Fibroblast of lung (primary cell): ENCODE measurements around the gene FKBP3. TPM values are rescaled to one million over a fixed set of nuclear protein-coding genes. Genes with fewer than 3 reads are reported as not detected.

Experiments used
- DNase-seq, 2 donors: peaks; one replicate each; pipeline versions ENCODE4 v3.0.0 to v3.0.0-alpha.2; 2010; ENCODE audit warnings: low read depth in 2 of 2
- H2AFZ ChIP-seq: 2 replicates; pipeline ENCODE4 v1.5.1; 2012; ENCODE audit warnings: low read length, control low read depth, inconsistent platforms
- H3K27ac ChIP-seq: 2 replicates; pipeline ENCODE4 v1.5.1; 2011; ENCODE audit warnings: low read length, control low read depth; ENCODE audit not compliant: insufficient read depth
- H3K27me3 ChIP-seq: 2 replicates; pipeline ENCODE4 v1.5.1; 2011; ENCODE audit warnings: mild to moderate bottlenecking, low read length; ENCODE audit not compliant: control insufficient read depth, insufficient read depth
- H3K36me3 ChIP-seq: 2 replicates; pipeline ENCODE4 v1.5.1; 2011; ENCODE audit warnings: low read length; ENCODE audit not compliant: control insufficient read depth, insufficient read depth
- H3K4me1 ChIP-seq: 2 replicates; pipeline ENCODE4 v1.5.1; 2011; ENCODE audit warnings: low read length; ENCODE audit not compliant: control insufficient read depth, insufficient read depth; ENCODE audit errors: extremely low read depth
- H3K4me2 ChIP-seq: 2 replicates; pipeline ENCODE4 v1.5.1; 2011; ENCODE audit warnings: low read length, control low read depth; ENCODE audit not compliant: insufficient read depth; ENCODE audit errors: extremely low read depth
- H3K4me3 ChIP-seq, 4 experiments: fragments of 200-600 bp in 1 of 4; sonication (generic) in 1 of 4; replicated peaks in 1 of 4; 2 replicates each; pipeline ENCODE4 v1.5.1; 2011 to 2016; ENCODE audit warnings: low read length in 4 of 4, low read depth in 3 of 4, mild to moderate bottlenecking in 3 of 4, control low read depth in 2 of 4, inconsistent platforms in 1 of 4, mixed read lengths in 1 of 4; ENCODE audit not compliant: insufficient read depth in 1 of 4; ENCODE audit errors: control extremely low read depth in 1 of 4
- H3K79me2 ChIP-seq: 2 replicates; pipeline ENCODE4 v1.5.1; 2012; ENCODE audit warnings: mild to moderate bottlenecking, low read length, inconsistent platforms; ENCODE audit not compliant: control insufficient read depth, insufficient read depth
- H3K9ac ChIP-seq: 2 replicates; pipeline ENCODE4 v1.5.1; 2011; ENCODE audit warnings: mild to moderate bottlenecking, low read length, control low read depth; ENCODE audit not compliant: insufficient read depth
- H3K9me3 ChIP-seq: 2 replicates; pipeline ENCODE4 v1.5.1; 2012; ENCODE audit warnings: low read depth, low read length; ENCODE audit not compliant: control insufficient read depth, insufficient read depth
- H4K20me1 ChIP-seq: 2 replicates; pipeline ENCODE4 v1.5.1; 2011; ENCODE audit warnings: low read length; ENCODE audit not compliant: control insufficient read depth, insufficient read depth; ENCODE audit errors: extremely low read depth
- EZH2 ChIP-seq: IDR thresholded peaks from 2 replicates; pipeline ENCODE4 v1.5.1; 2012; ENCODE audit warnings: low read length, control low read depth, mild to moderate bottlenecking; ENCODE audit errors: missing control alignments
- polyA plus RNA-seq, 2 donors: library from polyadenylated mRNA; depleted of rRNA in 1 of 2; stranded (reverse) in 1 of 2; unstranded in 1 of 2; fragments of >200 nt; gene quantifications; 2 replicates each; pipeline ENCODE4 v1.2.1, GENCODE V29; 2011 to 2012; ENCODE audit warnings: missing spikeins in 1 of 2
- total RNA-seq: library from RNA; depleted of rRNA; stranded (reverse); fragments of >200 nt; gene quantifications from 2 replicates; pipeline ENCODE4 v1.2.1, GENCODE V29; 2014
- TF ChIP-seq, protein P1 (sequence below), 2 donors: IDR thresholded peaks in 1 of 2; conservative IDR thresholded peaks in 1 of 2; 1 replicate in 1 of 2; 2 replicates in 1 of 2; pipeline ENCODE4 v1.5.1; 2011 to 2012; ENCODE audit warnings: low read length in 2 of 2, control low read depth in 1 of 2, inconsistent platforms in 1 of 2, low read depth in 1 of 2, mild to moderate bottlenecking in 1 of 2

FKBP3 gene
- total and polyA plus RNA-seq, 2 donors (not counting 1 experiment from before 2014, with no cell fraction given), result 29.1 to 101 TPM

DNA sequence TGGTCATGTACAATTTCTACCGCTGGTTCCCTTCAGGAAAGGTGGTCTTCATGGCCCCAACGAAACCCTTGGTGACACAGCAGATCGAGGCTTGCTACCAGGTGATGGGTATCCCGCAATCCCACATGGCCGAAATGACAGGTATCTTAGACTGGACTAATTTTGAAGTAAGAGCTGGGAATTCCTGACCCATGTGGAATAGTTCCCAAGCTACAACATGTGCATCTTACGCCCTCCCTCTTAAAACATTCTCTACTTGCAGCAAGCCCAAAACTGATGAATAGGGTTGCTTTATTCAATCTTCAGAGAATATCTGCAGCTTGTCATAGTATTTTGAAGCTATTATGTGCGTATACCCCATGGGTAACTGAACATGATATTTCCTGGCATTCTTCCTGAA, 2.1 kb upstream of the FKBP3 start:
- H3K79me2 ChIP-seq, result peaks cover 55% of the 10 kb centered on the region
- no peaks in the 10 kb centered on the region for H3K9me3 ChIP-seq
- no peak for TF ChIP-seq EZH2
- TF ChIP-seq, protein P1, sequence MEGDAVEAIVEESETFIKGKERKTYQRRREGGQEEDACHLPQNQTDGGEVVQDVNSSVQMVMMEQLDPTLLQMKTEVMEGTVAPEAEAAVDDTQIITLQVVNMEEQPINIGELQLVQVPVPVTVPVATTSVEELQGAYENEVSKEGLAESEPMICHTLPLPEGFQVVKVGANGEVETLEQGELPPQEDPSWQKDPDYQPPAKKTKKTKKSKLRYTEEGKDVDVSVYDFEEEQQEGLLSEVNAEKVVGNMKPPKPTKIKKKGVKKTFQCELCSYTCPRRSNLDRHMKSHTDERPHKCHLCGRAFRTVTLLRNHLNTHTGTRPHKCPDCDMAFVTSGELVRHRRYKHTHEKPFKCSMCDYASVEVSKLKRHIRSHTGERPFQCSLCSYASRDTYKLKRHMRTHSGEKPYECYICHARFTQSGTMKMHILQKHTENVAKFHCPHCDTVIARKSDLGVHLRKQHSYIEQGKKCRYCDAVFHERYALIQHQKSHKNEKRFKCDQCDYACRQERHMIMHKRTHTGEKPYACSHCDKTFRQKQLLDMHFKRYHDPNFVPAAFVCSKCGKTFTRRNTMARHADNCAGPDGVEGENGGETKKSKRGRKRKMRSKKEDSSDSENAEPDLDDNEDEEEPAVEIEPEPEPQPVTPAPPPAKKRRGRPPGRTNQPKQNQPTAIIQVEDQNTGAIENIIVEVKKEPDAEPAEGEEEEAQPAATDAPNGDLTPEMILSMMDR (conservative IDR thresholded peaks at IDR 0.05 in 1 of 2, IDR thresholded peaks at IDR 0.05 in 1 of 2; ENCODE audit: low read depth in 1 of 2, low read length in 2 of 2), result no peak
- H3K27me3 ChIP-seq, result no peaks in the 10 kb centered on the region
- no peaks in the 10 kb centered on the region for H3K36me3 ChIP-seq
- peak overlapping the region; percentile 84 for H3K4me2 ChIP-seq
- H3K27ac ChIP-seq, result peak overlapping the region; percentile 63
- H3K4me1 ChIP-seq, result no peaks in the 10 kb centered on the region
- H3K4me3 ChIP-seq, result peak overlapping the region; percentile 71 to 90 (median 82)
- peak overlapping the region; percentile 93 for H2AFZ ChIP-seq
- H3K9ac ChIP-seq, result peak overlapping the region; percentile 64
- peak; percentile 7 to 14 for DNase-seq
- H4K20me1 ChIP-seq, result no peaks in the 10 kb centered on the region

DNA sequence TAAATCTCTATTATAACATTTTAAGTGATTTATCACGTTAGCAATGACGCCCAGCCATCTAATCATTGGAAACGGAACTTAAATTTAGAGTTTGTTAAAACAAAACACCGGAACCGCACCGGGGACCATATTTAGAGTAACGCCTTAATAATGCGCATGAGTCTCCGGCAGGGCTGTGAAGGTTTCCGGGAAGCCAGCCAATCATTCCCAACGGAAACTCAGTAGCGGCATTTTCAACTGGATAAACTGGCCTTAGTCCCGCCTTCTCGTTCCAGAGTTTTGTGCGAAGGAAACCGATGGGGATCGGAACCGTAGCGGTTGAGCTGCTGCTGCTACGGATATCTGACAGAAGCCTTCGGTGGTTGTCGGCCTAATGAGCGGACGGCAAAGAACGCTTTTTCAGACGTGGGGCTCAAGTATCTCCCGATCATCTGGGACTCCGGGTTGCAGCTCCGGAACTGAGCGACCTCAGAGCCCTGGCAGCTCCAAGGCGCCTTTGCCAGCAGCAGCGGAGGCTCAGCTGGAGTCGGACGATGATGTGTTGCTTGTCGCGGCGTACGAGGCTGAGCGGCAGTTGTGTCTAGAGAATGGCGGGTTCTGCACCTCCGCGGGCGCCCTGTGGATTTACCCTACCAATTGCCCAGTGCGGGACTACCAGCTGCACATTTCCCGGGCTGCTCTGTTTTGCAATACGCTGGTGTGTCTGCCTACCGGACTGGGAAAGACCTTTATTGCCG, 1.5 kb upstream of the FKBP3 start, which contains the start of gene FANCM:
FANCM (plus strand) TSS at position 272 of the 737 bp plus-strand sequence; CDS start at position 374, 102 bp downstream.
- Histone ChIP-seq H3K79me2 (peaks cover 55% of the 10 kb centered on the region), H3K36me3 (no peaks in the 10 kb centered on the region), H2AFZ (peak within 1 kb of the TSS; percentile 93), H3K9me3 (no peaks in the 10 kb centered on the region), H3K27ac (peak within 1 kb of the TSS; percentile 88), H3K27me3 (no peaks in the 10 kb centered on the region), H3K4me2 (peak within 1 kb of the TSS; percentile 84), H3K9ac (peak within 1 kb of the TSS; percentile 64), H3K4me1 (no peaks in the 10 kb centered on the region), H3K4me3 (peak within 1 kb of the TSS; percentile 81 to 95 (median 86)), H4K20me1 (no peaks in the 10 kb centered on the region)
- peak; percentile 97 to 99 for DNase-seq
- no peak for TF ChIP-seq EZH2
- TF ChIP-seq, protein P1 (conservative IDR thresholded peaks at IDR 0.05 in 1 of 2, IDR thresholded peaks at IDR 0.05 in 1 of 2; ENCODE audit: low read depth in 1 of 2, low read length in 2 of 2), result no peak

DNA sequence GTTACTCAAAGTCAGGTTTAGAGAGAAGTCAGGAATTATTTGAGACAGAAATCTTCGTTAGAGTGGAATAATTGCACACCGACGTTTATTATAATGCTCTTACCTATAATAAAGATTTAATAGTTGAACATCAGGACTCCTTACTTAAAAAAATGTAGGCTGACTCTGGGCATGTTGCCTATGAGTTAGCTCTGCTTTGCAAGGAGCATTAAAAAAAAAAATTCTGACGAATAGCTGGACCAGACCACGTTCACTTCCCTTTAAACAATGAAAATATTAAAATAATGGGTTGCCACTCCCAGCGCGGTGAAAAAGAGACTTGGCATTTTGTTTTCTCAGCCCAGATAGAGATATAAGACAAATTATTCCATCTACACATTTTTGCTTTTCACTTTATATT, 875 bp upstream of the FKBP3 start:
- peak overlapping the region; percentile 88 for H3K27ac ChIP-seq
- peak; percentile 51 to 57 for DNase-seq
- TF ChIP-seq, protein P1 (conservative IDR thresholded peaks at IDR 0.05 in 1 of 2, IDR thresholded peaks at IDR 0.05 in 1 of 2; ENCODE audit: low read depth in 1 of 2, low read length in 2 of 2), result no peak
- H2AFZ ChIP-seq, result peak overlapping the region; percentile 44
- H3K4me2 ChIP-seq, result peak overlapping the region; percentile 65
- H3K9ac ChIP-seq, result no peak overlapping the region
- no peaks in the 10 kb centered on the region for H3K9me3 ChIP-seq
- peaks cover 54% of the 10 kb centered on the region for H3K79me2 ChIP-seq
- H3K4me3 ChIP-seq, result peak overlapping the region; percentile 47 to 95 (median 86)
- H3K36me3 ChIP-seq, result no peaks in the 10 kb centered on the region
- no peaks in the 10 kb centered on the region for H3K27me3 ChIP-seq
- H4K20me1 ChIP-seq, result no peaks in the 10 kb centered on the region
- H3K4me1 ChIP-seq, result no peaks in the 10 kb centered on the region
